ENCODE measurements around the gene JCAD.
"Not testable (repeated sequence)": the region's sequence is repeated elsewhere in the genome, so short reads cannot be mapped to it uniquely, and the experiment has no call there.

Gene JCAD

DNA sequence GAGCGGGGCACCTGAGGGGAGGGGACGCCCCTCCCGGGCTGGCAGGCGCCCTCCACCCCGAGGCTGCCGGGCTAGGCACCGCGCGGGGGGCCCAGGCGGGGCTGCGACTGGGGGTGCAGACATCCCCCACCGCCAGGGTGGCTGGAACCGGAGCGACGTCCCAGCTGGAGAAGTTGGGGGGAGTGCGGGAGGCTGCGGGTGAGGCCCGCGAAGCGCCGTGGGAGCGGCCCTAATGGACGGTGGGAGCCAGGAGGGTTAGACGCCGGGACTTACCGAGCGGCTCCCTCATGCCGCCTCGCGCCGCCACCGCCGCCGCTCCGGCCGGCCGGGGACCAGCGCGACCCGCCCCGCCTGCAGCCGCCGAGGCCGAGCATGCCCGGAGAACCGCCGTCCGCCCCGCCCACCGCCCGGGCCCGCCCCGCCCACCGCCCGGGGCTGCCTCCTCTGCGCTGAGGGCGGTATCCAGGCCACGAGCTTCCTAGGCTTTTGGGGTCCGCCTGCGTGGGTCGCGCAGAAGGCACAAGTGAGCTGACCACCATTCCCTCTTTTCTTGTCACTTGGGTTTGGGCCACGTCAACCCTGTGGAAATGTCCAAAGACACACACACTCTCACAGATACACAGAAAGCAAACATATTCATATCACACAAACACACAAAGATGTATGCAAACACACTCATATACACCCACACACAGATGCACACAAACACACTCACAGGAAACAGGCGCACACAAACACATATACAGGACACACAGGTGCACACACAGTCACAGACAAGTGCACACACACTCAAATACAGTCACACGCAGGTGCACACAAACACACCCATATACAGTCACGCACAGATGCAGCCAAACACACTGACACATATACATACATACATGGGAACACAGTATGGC, at the start of gene JCAD:
Gene JCAD, minus strand, starts transcription at position 378 of the 899 bp plus-strand sequence. CDS start 11,774 bp downstream, outside the sequence.
- peak; percentile 3 for DNase-seq (ENCODE audit: low read depth)

DNA sequence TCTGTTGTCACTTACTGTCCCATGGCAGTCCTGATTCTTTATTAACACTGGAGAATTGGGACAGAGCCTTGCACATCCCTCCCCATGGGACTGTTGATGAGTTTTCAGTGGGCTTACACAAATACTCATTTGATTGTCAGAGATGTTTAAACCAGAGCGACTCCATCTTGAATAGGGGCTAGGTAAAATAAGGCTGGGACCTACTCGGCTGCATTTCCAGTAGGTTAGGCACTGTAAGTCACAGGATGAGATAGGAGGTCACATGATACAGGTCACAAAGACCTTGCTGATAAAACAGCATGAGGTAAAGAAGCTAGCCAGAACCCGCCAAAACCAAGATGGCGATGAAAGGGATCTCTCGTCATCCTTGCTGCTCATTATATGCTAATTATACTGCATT, 47.6 kb upstream of the JCAD start:
- DNase-seq (ENCODE audit: low read depth), result no peak

DNA sequence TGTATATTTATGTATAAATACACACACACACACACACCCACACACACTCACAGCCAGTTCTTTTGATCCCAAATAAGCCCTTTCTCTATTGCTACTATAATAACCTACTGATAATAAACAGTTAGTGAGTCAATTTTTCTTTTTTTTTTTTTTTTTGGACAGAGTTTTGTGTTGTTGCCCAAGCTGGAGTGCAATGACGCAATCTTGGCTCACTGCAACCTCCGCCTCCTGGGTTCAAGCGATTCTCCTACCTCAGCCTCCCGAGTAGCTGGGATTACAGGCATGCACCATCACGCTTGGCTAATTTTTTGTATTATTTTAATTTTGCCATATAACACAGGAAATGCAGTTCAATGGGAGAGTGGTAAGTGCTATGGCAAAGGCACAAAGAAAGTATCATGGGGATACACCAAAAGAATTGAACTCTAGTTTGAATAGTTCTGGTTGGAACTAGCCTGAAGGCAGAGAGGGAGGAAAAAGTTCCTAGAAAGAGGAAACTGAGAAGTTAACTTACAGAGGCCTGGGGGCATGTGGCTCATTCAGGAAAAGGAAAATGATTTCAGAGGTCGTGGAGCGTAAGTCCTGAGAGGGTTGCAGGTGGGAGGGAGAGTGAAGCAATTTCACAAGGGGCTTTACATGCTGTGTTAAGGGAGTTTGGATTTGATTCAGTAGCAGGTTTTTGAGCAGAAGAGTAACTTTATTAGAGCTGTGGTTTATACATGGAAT, 44.4 kb upstream of the JCAD start:
- DNase-seq (ENCODE audit: low read depth), result no peak

DNA sequence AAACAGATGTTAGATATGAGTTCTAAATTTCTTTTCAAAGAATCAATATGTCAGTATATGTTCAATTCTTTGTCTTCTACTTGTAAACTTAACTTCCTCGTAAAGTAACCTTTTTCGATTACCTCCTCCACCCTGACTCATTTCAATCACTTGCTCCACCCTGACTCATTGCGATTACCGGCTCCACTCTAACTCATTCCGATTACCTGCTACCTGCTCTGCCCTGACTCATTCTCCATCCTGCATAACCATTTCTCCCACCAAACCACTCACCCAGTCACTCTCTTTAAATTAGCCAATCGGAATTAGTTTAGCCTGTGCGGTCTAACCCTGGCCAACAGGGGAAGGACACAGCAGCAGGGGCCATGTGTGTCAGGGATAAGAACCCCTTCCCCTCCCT, 40.3 kb upstream of the JCAD start:
- not testable (repeated sequence) for DNase-seq (ENCODE audit: low read depth)

- DNase-seq (ENCODE audit: low read depth), result no peak
Measured at GRCh38 chr10:30099101-30099500, 39.7 kb upstream of the JCAD start.

GRCh38 chr10:30098629-30099028, 39.2 kb upstream of the JCAD start:
- DNase-seq (ENCODE audit: low read depth), result no peak

DNA sequence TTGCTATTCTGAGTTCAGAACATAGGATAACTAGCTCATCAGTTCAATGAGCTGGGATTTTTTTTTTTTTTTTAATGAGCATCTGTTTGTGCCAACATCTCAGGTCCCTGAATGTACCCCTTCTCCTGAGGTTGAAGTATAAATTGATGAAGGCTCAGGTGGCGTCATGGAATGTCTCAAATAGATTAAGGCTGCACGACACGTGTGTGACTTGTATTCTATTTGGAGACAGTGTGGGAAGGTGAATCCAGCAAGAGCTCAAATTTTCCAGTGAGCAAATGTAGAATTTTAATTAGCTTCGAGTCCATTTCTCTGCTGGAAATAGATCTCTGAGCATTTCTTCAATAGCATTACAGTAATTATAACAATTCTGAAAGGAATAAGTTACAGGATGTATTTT, 37.2 kb upstream of the JCAD start:
- no peak for DNase-seq (ENCODE audit: low read depth)

GRCh38 chr10:30095631-30096422, 36.4 kb upstream of the JCAD start:
- DNase-seq (ENCODE audit: low read depth), result no peak

- no peak for DNase-seq (ENCODE audit: low read depth)
Measured at GRCh38 chr10:30094601-30095000, 35.2 kb upstream of the JCAD start.

DNA sequence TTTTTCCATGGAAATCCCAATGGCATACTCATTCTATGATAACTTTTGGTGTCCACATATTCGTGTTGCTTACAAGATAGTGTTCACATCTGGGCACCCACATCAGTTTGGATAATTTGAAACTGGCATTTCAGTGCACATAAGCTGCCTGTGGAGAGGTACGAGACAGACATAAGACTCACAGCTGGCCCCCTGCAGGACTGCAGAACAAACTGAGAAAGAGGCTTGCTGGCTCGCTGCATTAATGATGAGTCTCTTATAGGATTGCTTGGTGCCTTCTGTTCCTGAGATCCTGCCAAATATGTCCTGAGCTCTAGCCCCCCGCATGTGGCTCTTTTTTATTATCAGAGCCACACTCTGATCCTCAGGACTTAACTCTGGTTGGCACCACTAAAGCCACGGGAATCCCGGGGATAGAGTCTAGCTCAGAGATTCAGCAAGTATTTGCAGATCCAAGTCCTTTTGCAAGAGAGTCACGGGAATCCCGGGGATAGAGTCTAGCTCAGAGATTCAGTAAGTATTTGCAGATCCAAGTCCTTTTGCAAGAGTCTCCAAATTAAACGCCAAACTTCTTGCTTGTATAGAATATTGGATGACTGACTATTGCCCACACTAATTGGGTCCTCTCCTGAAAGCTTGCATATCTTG, 34.0 kb upstream of the JCAD start:
- DNase-seq (ENCODE audit: low read depth), result no peak

GRCh38 chr10:30092151-30092790, 32.9 kb upstream of the JCAD start:
- no peak for DNase-seq (ENCODE audit: low read depth)

DNA sequence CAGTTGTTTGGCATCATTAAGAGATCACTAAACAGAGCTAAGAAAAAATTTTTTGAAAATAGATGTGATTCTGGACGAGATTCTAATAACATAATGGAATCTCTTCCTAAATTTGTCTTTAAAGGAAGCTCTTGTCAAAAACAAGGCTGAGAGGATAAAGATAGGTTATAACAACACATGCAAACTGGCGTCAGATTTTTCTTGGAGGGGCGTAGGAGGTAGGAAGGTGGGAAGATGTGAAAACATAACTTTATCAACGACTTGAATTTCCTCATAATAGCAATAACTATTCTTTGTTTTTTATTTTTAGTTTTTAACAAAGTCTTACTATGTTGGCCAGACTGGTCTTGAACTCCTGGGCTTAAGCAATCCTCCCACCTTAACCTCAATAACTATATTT, 31.8 kb upstream of the JCAD start:
- no peak for DNase-seq (ENCODE audit: low read depth)

- DNase-seq (ENCODE audit: low read depth), result no peak
Measured at GRCh38 chr10:30088178-30088577, 28.8 kb upstream of the JCAD start.

GRCh38 chr10:30083934-30084333, 24.5 kb upstream of the JCAD start:
- DNase-seq (ENCODE audit: low read depth), result no peak

GRCh38 chr10:30081182-30081581, 21.8 kb upstream of the JCAD start:
- DNase-seq (ENCODE audit: low read depth), result no peak

DNA sequence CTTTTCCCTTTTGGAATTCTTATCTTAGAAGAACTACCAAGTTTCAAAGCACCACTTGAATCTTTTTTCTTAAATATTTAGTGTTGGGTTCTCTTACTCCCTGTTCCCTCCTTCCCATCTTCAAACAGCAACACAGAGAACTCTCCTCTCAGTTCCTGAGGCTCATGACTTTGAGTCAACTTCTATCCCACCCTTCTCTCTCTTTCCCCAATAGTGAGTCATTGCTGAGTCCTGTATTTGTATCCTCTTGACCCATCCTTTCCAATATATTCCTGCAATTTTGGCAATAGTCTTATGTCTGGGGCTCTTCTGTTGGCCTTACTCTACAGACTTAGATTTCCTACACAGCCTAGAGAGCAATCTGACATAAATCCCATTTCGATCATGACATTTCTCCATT, 20.8 kb upstream of the JCAD start:
- DNase-seq (ENCODE audit: low read depth), result no peak

- DNase-seq (ENCODE audit: low read depth), result no peak
Measured at GRCh38 chr10:30079408-30079807, 20.0 kb upstream of the JCAD start.

DNA sequence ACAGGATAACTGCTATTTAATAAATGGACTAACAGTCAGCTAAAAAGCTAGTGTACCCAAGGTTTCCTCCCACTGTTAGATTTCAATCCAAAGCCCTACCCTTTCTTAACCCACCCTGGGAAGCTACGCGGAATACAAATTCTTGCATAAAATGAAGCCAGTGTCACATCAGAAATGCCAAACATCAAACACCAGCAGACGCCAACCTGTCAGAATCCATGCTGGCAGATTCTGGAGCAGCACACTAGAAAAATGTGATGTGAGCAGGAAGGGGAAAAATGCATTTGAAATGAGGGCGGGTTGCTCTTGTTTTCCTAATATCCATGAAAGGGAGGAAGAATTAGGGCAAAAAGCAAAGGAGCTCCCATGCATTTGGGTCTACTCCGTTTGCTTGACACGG, 16.1 kb upstream of the JCAD start:
- no peak for DNase-seq (ENCODE audit: low read depth)

DNA sequence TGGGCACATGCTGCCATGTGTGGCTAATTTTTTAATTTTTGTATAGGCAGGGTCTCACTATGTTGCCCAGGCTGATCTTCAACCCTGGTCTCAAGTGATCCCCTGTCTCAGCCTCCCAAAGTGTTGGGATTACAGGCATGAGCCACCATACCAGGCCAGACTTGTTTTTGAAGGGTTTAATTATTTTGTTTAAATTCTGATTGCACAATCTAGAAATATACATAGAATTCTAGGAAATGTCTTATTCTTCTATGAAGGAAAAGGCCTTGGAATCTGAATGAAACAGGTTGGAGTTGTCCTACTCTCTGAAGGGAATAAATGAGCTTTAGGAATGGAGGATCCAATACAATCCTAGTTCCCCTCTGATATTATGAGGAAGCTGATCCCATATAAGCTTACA, 15.5 kb upstream of the JCAD start:
- no peak for DNase-seq (ENCODE audit: low read depth)

GRCh38 chr10:30074090-30074489, 14.7 kb upstream of the JCAD start:
- DNase-seq (ENCODE audit: low read depth), result no peak

DNA sequence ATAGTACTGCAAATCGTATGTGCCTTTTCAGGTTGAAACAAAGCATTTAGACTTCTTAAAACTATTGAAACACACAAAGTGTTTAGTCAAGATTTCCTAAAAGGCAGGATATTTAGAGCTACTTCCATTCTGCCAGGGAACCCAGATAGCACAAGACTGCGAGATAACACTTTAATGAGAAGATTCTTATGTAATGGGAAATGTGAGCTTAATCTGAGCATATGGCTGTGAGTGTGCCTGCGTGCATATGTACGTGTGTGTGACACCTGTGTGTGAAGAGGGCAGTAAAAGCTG, 14.3 kb upstream of the JCAD start:
- no peak for DNase-seq (ENCODE audit: low read depth)
